Measurements from ENCODE around the gene HBE1.

- no peak for TF ChIP-seq ATF2 (tag by site-specific recombination; IDR thresholded peaks at IDR 0.05; ENCODE audit: low read depth)
- TF ChIP-seq ZNF10 (tag by site-specific recombination; IDR thresholded peaks at IDR 0.05), result no peak
Measured at GRCh38 chr11:5242208-5242607, 27.5 kb downstream of the HBE1 start.

All from HEK293 (cell line).